Neural cell (in vitro differentiated cells): ENCODE measurements around the gene FAM32A. TPM values are rescaled to one million over a fixed set of nuclear protein-coding genes. Genes with fewer than 3 reads are reported as not detected.
A peak's percentile ranks its signal among the peaks of the same experiment; 100 is the strongest.

Experiments
- H2AFZ ChIP-seq: fragments of 200-600, 300-800 bp; sonication (generic), shearing (Covaris generic); 2 replicates; pipeline ENCODE4 v1.6.0; 2014; ENCODE audit warnings: low read depth, mild to moderate bottlenecking, antibody characterized with exemption, low read length, moderate library complexity
- H3F3A ChIP-seq: fragments of 200-600 bp; shearing (Covaris generic); 2 replicates; pipeline ENCODE4 v1.6.1; 2016; ENCODE audit warnings: mild to moderate bottlenecking, moderate library complexity, mixed read lengths, antibody characterized with exemption, low read length; ENCODE audit not compliant: insufficient read depth, poor library complexity, severe bottlenecking
- H3K27ac ChIP-seq: fragments of 200-600, 300-800 bp; sonication (generic), shearing (Covaris generic); 2 replicates; pipeline ENCODE4 v1.5.1; 2014; ENCODE audit warnings: mild to moderate bottlenecking, low read length, moderate library complexity
- H3K27me3 ChIP-seq: fragments of 300-800, 200-600 bp; sonication (generic), shearing (Covaris generic); 2 replicates; pipeline ENCODE4 v1.6.0; 2014; ENCODE audit warnings: mild to moderate bottlenecking, low read depth, low read length, moderate library complexity; ENCODE audit not compliant: insufficient read depth
- H3K36me3 ChIP-seq: fragments of 300-800, 200-600 bp; sonication (generic), shearing (Covaris generic); 2 replicates; pipeline ENCODE4 v1.5.1; 2014; ENCODE audit warnings: mild to moderate bottlenecking, antibody characterized with exemption, low read length, moderate library complexity; ENCODE audit not compliant: insufficient read depth
- H3K4me2 ChIP-seq: fragments of 300-800, 200-600 bp; sonication (generic), shearing (Covaris generic); 2 replicates; pipeline ENCODE4 v1.6.0; 2014; ENCODE audit warnings: mild to moderate bottlenecking, low read length
- H3K4me3 ChIP-seq: fragments of 300-800, 200-600 bp; sonication (generic), shearing (Covaris generic); 2 replicates; pipeline ENCODE4 v1.5.1; 2014; ENCODE audit warnings: mild to moderate bottlenecking, low read length, moderate library complexity
- H3K79me2 ChIP-seq: fragments of 200-600 bp; shearing (Covaris generic); replicated peaks from 2 replicates; pipeline ENCODE4 v1.6.0; 2014; ENCODE audit warnings: mild to moderate bottlenecking, low read length, moderate library complexity; ENCODE audit not compliant: insufficient read depth
- H3K9ac ChIP-seq: fragments of 300-800, 200-600 bp; sonication (generic), shearing (Covaris generic); 2 replicates; pipeline ENCODE4 v1.6.1; 2016; ENCODE audit warnings: mild to moderate bottlenecking, low read length, mixed read lengths
- H3K9me2 ChIP-seq: fragments of 200-600 bp; shearing (Covaris generic); 2 replicates; pipeline ENCODE4 v1.6.1; 2016; ENCODE audit warnings: mild to moderate bottlenecking, low read length, mixed read lengths; ENCODE audit not compliant: insufficient read depth
- H3K9me3 ChIP-seq: fragments of 200-600, 300-800 bp; sonication (generic), shearing (Covaris generic); 2 replicates; pipeline ENCODE4 v1.6.1; 2016; ENCODE audit warnings: mild to moderate bottlenecking, mixed run types, low read length, moderate library complexity, mixed read lengths
- H4K20me1 ChIP-seq: fragments of 200-600 bp; shearing (Covaris generic); 2 replicates; pipeline ENCODE4 v1.6.1; 2016; ENCODE audit warnings: mild to moderate bottlenecking, mixed run types; ENCODE audit not compliant: insufficient read depth
- CTCF ChIP-seq: fragments of 450-650 bp; IDR thresholded peaks from 2 replicates; pipeline ENCODE4 v1.5.1; 2014; ENCODE audit warnings: antibody characterized with exemption, mild to moderate bottlenecking, moderate library complexity; ENCODE audit not compliant: poor library complexity, severe bottlenecking
- EP300 ChIP-seq: fragments of 450-650 bp; conservative IDR thresholded peaks from 2 replicates; pipeline ENCODE4 v1.6.1; 2014; ENCODE audit warnings: antibody characterized with exemption, mild to moderate bottlenecking, moderate library complexity; ENCODE audit not compliant: poor library complexity, severe bottlenecking
- EZH2 ChIP-seq: fragments of 200-600, 300-800 bp; shearing (Covaris generic), sonication (generic); IDR thresholded peaks from 2 replicates; pipeline ENCODE4 v1.6.1; 2014; ENCODE audit warnings: antibody characterized with exemption, low read length, borderline replicate concordance, mild to moderate bottlenecking; ENCODE audit not compliant: insufficient read depth, poor library complexity, severe bottlenecking
- MXI1 ChIP-seq: fragments of 450-650 bp; conservative IDR thresholded peaks from 2 replicates; pipeline ENCODE4 v1.6.1; 2014; ENCODE audit warnings: antibody characterized with exemption, mild to moderate bottlenecking; ENCODE audit not compliant: poor library complexity, severe bottlenecking
- POLR2AphosphoS5 ChIP-seq: IDR thresholded peaks from 2 replicates; pipeline ENCODE4 v1.6.1; 2012
- RAD21 ChIP-seq: fragments of 450-650 bp; conservative IDR thresholded peaks from 2 replicates; pipeline ENCODE4 v1.6.1; 2014; ENCODE audit warnings: antibody characterized with exemption, mild to moderate bottlenecking, moderate library complexity
- SMC3 ChIP-seq: fragments of 450-650 bp; conservative IDR thresholded peaks from 2 replicates; pipeline ENCODE4 v1.6.1; 2014; ENCODE audit warnings: antibody characterized with exemption, mild to moderate bottlenecking, moderate library complexity; ENCODE audit not compliant: poor library complexity
- TAF1 ChIP-seq: IDR thresholded peaks from 2 replicates; pipeline ENCODE4 v1.6.1; 2012; ENCODE audit warnings: low read depth
- polyA plus RNA-seq: library from polyadenylated mRNA; depleted of rRNA; stranded (reverse); fragments of >200 nt; gene quantifications from 2 replicates; pipeline ENCODE4 v1.2.3, GENCODE V29; 2014
- TF ChIP-seq, protein P1 (sequence below): IDR thresholded peaks from 2 replicates; pipeline ENCODE4 v1.6.1; 2012; ENCODE audit warnings: borderline replicate concordance

The FAM32A gene
- polyA plus RNA-seq, 1 donor from 2014 or later: 545 TPM

DNA sequence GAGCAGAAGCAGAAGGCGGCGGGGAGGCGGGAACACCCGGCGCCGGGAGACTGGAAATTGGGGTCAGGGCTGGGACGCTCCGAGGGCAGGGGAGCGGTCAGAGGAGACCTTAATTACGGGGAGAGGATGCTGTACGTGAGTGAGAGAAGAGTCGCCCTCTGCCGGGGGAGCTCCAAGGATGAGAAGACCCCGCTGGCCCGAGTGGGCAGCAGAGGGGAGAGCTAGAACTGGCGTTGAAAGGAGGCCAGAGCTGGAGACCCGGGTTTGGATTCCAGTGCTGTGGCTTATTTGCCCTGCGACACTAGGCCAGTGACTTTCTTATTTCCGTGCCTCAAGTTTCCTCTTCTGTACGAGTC, 536 bp downstream of the FAM32A start:
- no peak for TF ChIP-seq POLR2AphosphoS5
- TF ChIP-seq CTCF: peak; percentile 30
- Histone ChIP-seq H3K79me2 (peaks cover 21% of the 10 kb centered on the region), H3K9me2 (no peaks in the 10 kb centered on the region), H3K27me3 (no peaks in the 10 kb centered on the region), H4K20me1 (no peaks in the 10 kb centered on the region), H3K4me3 (peak overlapping the region; percentile 82), H2AFZ (peak overlapping the region; percentile 52), H3K4me2 (peak overlapping the region; percentile 92), H3K9me3 (no peaks in the 10 kb centered on the region), H3K36me3 (no peaks in the 10 kb centered on the region), H3K9ac (peak overlapping the region; percentile 88), H3F3A (no peaks in the 10 kb centered on the region), H3K27ac (peak overlapping the region; percentile 82)

DNA sequence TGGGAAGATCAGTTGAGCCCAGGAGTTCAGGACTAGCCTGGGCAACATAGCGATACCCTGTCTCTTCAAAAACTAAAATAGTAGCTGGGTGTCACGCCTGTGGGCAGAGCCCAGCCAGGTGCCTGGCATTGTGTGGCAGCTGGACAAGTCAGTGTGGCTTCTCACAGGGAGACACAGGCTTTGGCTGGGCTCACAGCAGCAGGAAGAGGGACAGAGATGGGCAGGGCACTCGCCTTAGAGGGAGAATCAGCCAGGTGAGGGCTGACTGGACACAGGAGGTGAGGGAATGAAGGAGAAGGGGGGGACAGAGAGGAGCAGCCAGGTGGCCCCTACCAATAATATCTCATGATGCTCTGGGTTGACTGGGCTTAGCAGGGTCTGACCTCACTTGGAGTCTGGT, 3.3 kb downstream of the FAM32A start:
- Histone ChIP-seq H3K4me2 (no peak overlapping the region), H4K20me1 (no peaks in the 10 kb centered on the region), H3K9me2 (no peaks in the 10 kb centered on the region), H3K27ac (no peak overlapping the region), H3K27me3 (no peaks in the 10 kb centered on the region), H3K9ac (no peak overlapping the region), H3K36me3 (no peaks in the 10 kb centered on the region), H3K4me3 (no peak overlapping the region), H3K79me2 (peaks cover 21% of the 10 kb centered on the region), H3F3A (no peaks in the 10 kb centered on the region), H2AFZ (no peak overlapping the region), H3K9me3 (no peaks in the 10 kb centered on the region)
- no peak for TF ChIP-seq RAD21
- TF ChIP-seq SMC3: no peak
- no peak for TF ChIP-seq CTCF
- TF ChIP-seq, protein P1, sequence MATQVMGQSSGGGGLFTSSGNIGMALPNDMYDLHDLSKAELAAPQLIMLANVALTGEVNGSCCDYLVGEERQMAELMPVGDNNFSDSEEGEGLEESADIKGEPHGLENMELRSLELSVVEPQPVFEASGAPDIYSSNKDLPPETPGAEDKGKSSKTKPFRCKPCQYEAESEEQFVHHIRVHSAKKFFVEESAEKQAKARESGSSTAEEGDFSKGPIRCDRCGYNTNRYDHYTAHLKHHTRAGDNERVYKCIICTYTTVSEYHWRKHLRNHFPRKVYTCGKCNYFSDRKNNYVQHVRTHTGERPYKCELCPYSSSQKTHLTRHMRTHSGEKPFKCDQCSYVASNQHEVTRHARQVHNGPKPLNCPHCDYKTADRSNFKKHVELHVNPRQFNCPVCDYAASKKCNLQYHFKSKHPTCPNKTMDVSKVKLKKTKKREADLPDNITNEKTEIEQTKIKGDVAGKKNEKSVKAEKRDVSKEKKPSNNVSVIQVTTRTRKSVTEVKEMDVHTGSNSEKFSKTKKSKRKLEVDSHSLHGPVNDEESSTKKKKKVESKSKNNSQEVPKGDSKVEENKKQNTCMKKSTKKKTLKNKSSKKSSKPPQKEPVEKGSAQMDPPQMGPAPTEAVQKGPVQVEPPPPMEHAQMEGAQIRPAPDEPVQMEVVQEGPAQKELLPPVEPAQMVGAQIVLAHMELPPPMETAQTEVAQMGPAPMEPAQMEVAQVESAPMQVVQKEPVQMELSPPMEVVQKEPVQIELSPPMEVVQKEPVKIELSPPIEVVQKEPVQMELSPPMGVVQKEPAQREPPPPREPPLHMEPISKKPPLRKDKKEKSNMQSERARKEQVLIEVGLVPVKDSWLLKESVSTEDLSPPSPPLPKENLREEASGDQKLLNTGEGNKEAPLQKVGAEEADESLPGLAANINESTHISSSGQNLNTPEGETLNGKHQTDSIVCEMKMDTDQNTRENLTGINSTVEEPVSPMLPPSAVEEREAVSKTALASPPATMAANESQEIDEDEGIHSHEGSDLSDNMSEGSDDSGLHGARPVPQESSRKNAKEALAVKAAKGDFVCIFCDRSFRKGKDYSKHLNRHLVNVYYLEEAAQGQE: no peak
- no peak for TF ChIP-seq EZH2
- no peak for TF ChIP-seq MXI1
- TF ChIP-seq POLR2AphosphoS5: no peak
- TF ChIP-seq EP300: no peak
- TF ChIP-seq TAF1: no peak
